Cerebellar cortex (tissue), 1 donor: ENCODE measurements around the gene CLTA.
A peak's percentile ranks its signal among the peaks of the same experiment; 100 is the strongest.
"Not testable (repeated sequence)": the region's sequence is repeated elsewhere in the genome, so short reads cannot be mapped to it uniquely, and the experiment has no call there.

Source experiments
- DNase-seq: peaks from one replicate; pipeline ENCODE4 v3.0.0-alpha.2; 2015; ENCODE audit warnings: low spot score

CLTA gene

GRCh38 chr9:36239675-36240074 lies 49.0 kb downstream of the CLTA start:
- not testable (repeated sequence) for DNase-seq

GRCh38 chr9:36245906-36246305 lies 55.2 kb downstream of the CLTA start:
- DNase-seq = peak; percentile 8

GRCh38 chr9:36247356-36247755 lies 56.6 kb downstream of the CLTA start:
- no peak for DNase-seq

- peak; percentile 13 for DNase-seq
Measured at GRCh38 chr9:36248061-36248460, 57.3 kb downstream of the CLTA start.

GRCh38 chr9:36249189-36249588 lies 58.5 kb downstream of the CLTA start:
- no peak for DNase-seq

- DNase-seq = no peak
Measured at GRCh38 chr9:36250079-36250478, 59.4 kb downstream of the CLTA start.

- no peak for DNase-seq
Measured at GRCh38 chr9:36251428-36251827, 60.7 kb downstream of the CLTA start.

- DNase-seq = peak; percentile 96
Measured at GRCh38 chr9:36258208-36258995, 67.7 kb downstream of the CLTA start, which contains the start of gene GNE. TSS of gene GNE (minus strand) at chr9:36258448. CDS start at chr9:36249355, 9,093 bp downstream.

- DNase-seq = peak; percentile 30
Measured at GRCh38 chr9:36258996-36259533, 68.3 kb downstream of the CLTA start.
